ENCODE measurements around the gene FANCC. TPM values are rescaled to one million over a fixed set of nuclear protein-coding genes. Genes with fewer than 3 reads are reported as not detected.

FANCC gene
- polyA plus RNA-seq, 1 of the 3 experiments (the other 2 are of a cell fraction): 3.5 TPM

- peaks cover 0 to 4% of the 10 kb centered on the region in 2 experiments; a peak in 2 of 4 replicates for H3K4me1 ChIP-seq (ENCODE audit: control insufficient read depth in 1 of 2, insufficient read depth in 2 of 2, low read depth in 1 of 2, low read length in 1 of 2)
- no peak overlapping the region for H2AFZ ChIP-seq (ENCODE audit: low read depth)
- TF ChIP-seq RAD21 (IDR thresholded peaks at IDR 0.05; ENCODE audit: low read length) (no peak), RCOR1 (IDR thresholded peaks at IDR 0.05; ENCODE audit: low read length) (no peak), ZBTB33 (IDR thresholded peaks at IDR 0.05; ENCODE audit: borderline replicate concordance, low read depth) (no peak), TEAD4 (IDR thresholded peaks at IDR 0.05; ENCODE audit: borderline replicate concordance, insufficient read depth) (no peak)
- no peak overlapping the region for H3K9ac ChIP-seq
- no peak overlapping the region for H3K4me2 ChIP-seq
- POLR2A ChIA-PET: no interaction called here
- CTCF ChIA-PET: no interaction called here
- no peaks in the 10 kb centered on the region for H3F3A ChIP-seq (replicated peaks; ENCODE audit: insufficient read depth)
- no peak for DNase-seq
- H3K79me2 ChIP-seq (ENCODE audit: insufficient read depth): no peaks in the 10 kb centered on the region; the same call in 1 of the 2 replicates
- no peaks in the 10 kb centered on the region for H3K36me3 ChIP-seq (replicated peaks in 1 of 2; ENCODE audit: control insufficient read depth in 1 of 2, insufficient read depth in 2 of 2, low read length in 1 of 2)
- 98% methylated on average over 17 of the region's 41 CpGs for WGBS (ENCODE audit: low lambda C conversion rate)
- no peak overlapping the region for H3K4me3 ChIP-seq (ENCODE audit: low read depth in 2 of 2, low read length in 1 of 2)
- H3K9me2 ChIP-seq: no peaks in the 10 kb centered on the region
- no peak overlapping the region for H3K27ac ChIP-seq (ENCODE audit: low read depth in 2 of 2, low read length in 1 of 2)
- H3K9me3 ChIP-seq: no peaks in the 10 kb centered on the region
- H3K27me3 ChIP-seq (ENCODE audit: insufficient read depth): no peaks in the 10 kb centered on the region
- no peaks in the 10 kb centered on the region for H4K20me1 ChIP-seq (ENCODE audit: insufficient read depth)
These were observed 25.3 kb downstream of the FANCC start for GRCh38 chr9:95292226-95292625.

GRCh38 chr9:95286151-95286550, 31.4 kb downstream of the FANCC start:
- Histone ChIP-seq H3K4me3 (ENCODE audit: low read depth in 2 of 2, low read length in 1 of 2) (no peak overlapping the region), H2AFZ (ENCODE audit: low read depth) (no peak overlapping the region), H3K4me1 (ENCODE audit: control insufficient read depth in 1 of 2, insufficient read depth in 2 of 2, low read depth in 1 of 2, low read length in 1 of 2) (no peaks in the 10 kb centered on the region; a peak in 1 of 4 replicates), H3K4me2 (no peak overlapping the region), H3K27ac (ENCODE audit: low read depth in 2 of 2, low read length in 1 of 2) (no peak overlapping the region), H3K79me2 (ENCODE audit: insufficient read depth) (no peaks in the 10 kb centered on the region; the same call in 1 of the 2 replicates), H4K20me1 (ENCODE audit: insufficient read depth) (no peaks in the 10 kb centered on the region), H3K9me3 (0 out of 2 replicates have a peak, but pooled peaks cover 8% of the 10 kb centered on the region), H3F3A (replicated peaks; ENCODE audit: insufficient read depth) (no peaks in the 10 kb centered on the region), H3K9me2 (no peaks in the 10 kb centered on the region), H3K27me3 (ENCODE audit: insufficient read depth) (no peaks in the 10 kb centered on the region), H3K9ac (no peak overlapping the region), H3K36me3 (replicated peaks in 1 of 2; ENCODE audit: control insufficient read depth in 1 of 2, insufficient read depth in 2 of 2, low read length in 1 of 2) (no peaks in the 10 kb centered on the region)
- CTCF ChIA-PET: interaction anchor here (0.5 kb wide), 1 partner anchor 171 kb away, joined by 3 read pairs; no protein-coding TSS in a partner anchor
- TF ChIP-seq MAX (IDR thresholded peaks at IDR 0.05; ENCODE audit: low read depth): no peak
- no peak for TF ChIP-seq NRF1 (IDR thresholded peaks at IDR 0.05; ENCODE audit: low read depth, low read length)
- no peak for TF ChIP-seq ZBTB33 (IDR thresholded peaks at IDR 0.05; ENCODE audit: borderline replicate concordance, low read depth)
- TF ChIP-seq RAD21 (IDR thresholded peaks at IDR 0.05; ENCODE audit: low read length): no peak
- no peak for TF ChIP-seq YY1 (IDR thresholded peaks at IDR 0.05; ENCODE audit: low read depth)
- TF ChIP-seq USF2 (IDR thresholded peaks at IDR 0.05; ENCODE audit: borderline replicate concordance, low read depth, low read length): no peak
- TF ChIP-seq IRF3 (IDR thresholded peaks at IDR 0.05; ENCODE audit: low read depth, low read length): no peak
- TF ChIP-seq RXRA (IDR thresholded peaks at IDR 0.05; ENCODE audit: borderline replicate concordance, low read depth): no peak
- no peak for TF ChIP-seq SIN3A (IDR thresholded peaks at IDR 0.05; ENCODE audit: borderline replicate concordance, low read depth, low read length)
- no peak for TF ChIP-seq NFIC (IDR thresholded peaks at IDR 0.05; ENCODE audit: borderline replicate concordance)
- TF ChIP-seq RCOR1 (IDR thresholded peaks at IDR 0.05; ENCODE audit: low read length): no peak
- no peak for TF ChIP-seq RFX5 (IDR thresholded peaks at IDR 0.05; ENCODE audit: low read length)
- TF ChIP-seq POLR2AphosphoS5 (IDR thresholded peaks at IDR 0.05; ENCODE audit: low read depth, low read length): no peak
- WGBS (ENCODE audit: low lambda C conversion rate): 72% methylated on average over 2 of the region's 2 CpGs
- no peak for DNase-seq
- POLR2A ChIA-PET: no interaction called here
